H9 (cell line): ENCODE data around the gene SNRNP35. TPM values are rescaled to one million over a fixed set of nuclear protein-coding genes. Genes with fewer than 3 reads are reported as not detected.
"Not testable (repeated sequence)": the region's sequence is repeated elsewhere in the genome, so short reads cannot be mapped to it uniquely, and the experiment has no call there.

ENCODE experiments used
- DNase-seq: peaks from one replicate; pipeline ENCODE4 v3.0.0-alpha.2; 2017
- H2AFZ ChIP-seq: one replicate; pipeline ENCODE4 v1.6.1; 2013; ENCODE audit warnings: mild to moderate bottlenecking, low read length, control low read depth, moderate library complexity
- H2AK5ac ChIP-seq: 2 replicates; pipeline ENCODE4 v1.6.1; 2013; ENCODE audit warnings: low read length, control low read depth, mixed read lengths; ENCODE audit not compliant: insufficient read length
- H2BK120ac ChIP-seq: one replicate; pipeline ENCODE4 v1.6.1; 2013; ENCODE audit warnings: low read depth, mild to moderate bottlenecking, low read length, control low read depth, inconsistent platforms; ENCODE audit not compliant: poor library complexity, severe bottlenecking
- H2BK12ac ChIP-seq: 2 replicates; pipeline ENCODE4 v1.6.1; 2013; ENCODE audit warnings: low read length, control low read depth, mixed read lengths, low read depth; ENCODE audit not compliant: insufficient read length
- H2BK15ac ChIP-seq: 2 replicates; pipeline ENCODE4 v1.6.1; 2013; ENCODE audit warnings: low read depth, low read length, control low read depth
- H2BK20ac ChIP-seq: one replicate; pipeline ENCODE4 v1.6.1; 2013; ENCODE audit warnings: low read depth, mild to moderate bottlenecking, low read length, control low read depth, inconsistent platforms; ENCODE audit not compliant: poor library complexity, severe bottlenecking
- H2BK5ac ChIP-seq: 2 replicates; pipeline ENCODE4 v1.6.1; 2013; ENCODE audit warnings: low read length, control low read depth, mixed read lengths; ENCODE audit not compliant: insufficient read length
- H3K14ac ChIP-seq: 2 replicates; pipeline ENCODE4 v1.6.1; 2013; ENCODE audit warnings: low read length, control low read depth; ENCODE audit not compliant: insufficient read depth
- H3K18ac ChIP-seq: 2 replicates; pipeline ENCODE4 v1.6.1; 2013; ENCODE audit warnings: low read depth, mild to moderate bottlenecking, mixed read lengths, low read length, control low read depth; ENCODE audit not compliant: insufficient read length
- H3K23ac ChIP-seq: 2 replicates; pipeline ENCODE4 v1.6.1; 2013; ENCODE audit warnings: low read length, control low read depth, mixed read lengths, low read depth; ENCODE audit not compliant: insufficient read length
- H3K23me2 ChIP-seq: 2 replicates; pipeline ENCODE4 v1.6.1; 2013; ENCODE audit warnings: low read depth, mild to moderate bottlenecking, mixed read lengths, low read length, control low read depth; ENCODE audit not compliant: insufficient read length, poor library complexity, severe bottlenecking
- H3K27ac ChIP-seq: 2 replicates; pipeline ENCODE4 v1.5.1; 2013; ENCODE audit warnings: low read length, control low read depth, mixed read lengths, low read depth; ENCODE audit not compliant: insufficient read length
- H3K27me3 ChIP-seq: 2 replicates; pipeline ENCODE4 v1.6.1; 2013; ENCODE audit warnings: low read length, control low read depth, inconsistent platforms; ENCODE audit not compliant: insufficient read depth
- H3K4ac ChIP-seq: 2 replicates; pipeline ENCODE4 v1.6.1; 2013; ENCODE audit warnings: low read depth, mild to moderate bottlenecking, control low read depth, inconsistent platforms, low read length, moderate library complexity
- H3K4me1 ChIP-seq: 2 replicates; pipeline ENCODE4 v1.6.1; 2013; ENCODE audit warnings: low read length, control low read depth, inconsistent platforms; ENCODE audit not compliant: insufficient read depth
- H3K4me2 ChIP-seq: 2 replicates; pipeline ENCODE4 v1.6.1; 2013; ENCODE audit warnings: low read length, control low read depth, mixed read lengths; ENCODE audit not compliant: insufficient read length, insufficient read depth
- H3K56ac ChIP-seq: 2 replicates; pipeline ENCODE4 v1.6.1; 2013; ENCODE audit warnings: low read depth, mild to moderate bottlenecking, mixed read lengths, low read length, control low read depth; ENCODE audit not compliant: insufficient read length
- H3K79me1 ChIP-seq: 2 replicates; pipeline ENCODE4 v1.6.1; 2013; ENCODE audit warnings: low read depth, mild to moderate bottlenecking, moderate library complexity, low read length, control low read depth, inconsistent platforms; ENCODE audit not compliant: insufficient read depth, poor library complexity, severe bottlenecking
- H3K79me2 ChIP-seq: 2 replicates; pipeline ENCODE4 v1.6.1; 2013; ENCODE audit warnings: low read length, control low read depth, inconsistent platforms; ENCODE audit not compliant: insufficient read depth
- H3K9ac ChIP-seq: 2 replicates; pipeline ENCODE4 v1.6.1; 2013; ENCODE audit warnings: low read length, control low read depth, mixed read lengths; ENCODE audit not compliant: insufficient read length; ENCODE audit errors: extremely low read depth
- H3K9me3 ChIP-seq: one replicate; pipeline ENCODE4 v1.6.1; 2013; ENCODE audit warnings: low read depth, low read length, inconsistent platforms; ENCODE audit not compliant: control insufficient read depth
- H3T11ph ChIP-seq: one replicate; pipeline ENCODE4 v1.6.1; 2013; ENCODE audit warnings: mild to moderate bottlenecking, low read length, control low read depth, inconsistent platforms
- H4K20me1 ChIP-seq: one replicate; pipeline ENCODE4 v1.6.1; 2013; ENCODE audit not compliant: control insufficient read depth, insufficient read length, insufficient read depth
- H4K5ac ChIP-seq: 2 replicates; pipeline ENCODE4 v1.6.1; 2013; ENCODE audit warnings: low read depth, mild to moderate bottlenecking, mixed read lengths, low read length, control low read depth; ENCODE audit not compliant: insufficient read length
- H4K8ac ChIP-seq: replicated peaks from 2 replicates; pipeline ENCODE4 v1.6.1; 2013; ENCODE audit warnings: low read length, control low read depth, mixed read lengths, low read depth; ENCODE audit not compliant: insufficient read length
- H4K91ac ChIP-seq: 2 replicates; pipeline ENCODE4 v1.6.1; 2013; ENCODE audit warnings: low read depth, mild to moderate bottlenecking, moderate library complexity, mixed read lengths, low read length, control low read depth; ENCODE audit not compliant: insufficient read length
- H3K27ac Mint-ChIP-seq, 3 experiments: 2 replicates in 2 of 3; 3 replicates in 1 of 3; pipeline ENCODE4 v1.8.0; 2020 to 2021; ENCODE audit warnings: mixed read lengths in 3 of 3, mild to moderate bottlenecking in 1 of 3, moderate library complexity in 1 of 3
- H3K27me3 Mint-ChIP-seq: 2 replicates; pipeline ENCODE4 v1.8.0; 2021; ENCODE audit warnings: low read depth, mild to moderate bottlenecking, moderate library complexity, mixed read lengths
- H3K36me3 Mint-ChIP-seq, 3 experiments: 2 replicates in 2 of 3; 3 replicates in 1 of 3; pipeline ENCODE4 v1.8.0; 2020 to 2021; ENCODE audit warnings: low read depth in 3 of 3, mixed read lengths in 3 of 3; ENCODE audit not compliant: insufficient read depth in 1 of 3
- H3K4me1 Mint-ChIP-seq, 2 experiments: 2 replicates each; pipeline ENCODE4 v1.8.0; 2020; ENCODE audit warnings: mixed read lengths in 2 of 2
- H3K4me3 Mint-ChIP-seq, 2 experiments: 2 replicates in 1 of 2; 3 replicates in 1 of 2; pipeline ENCODE4 v1.8.0; 2020 to 2021; ENCODE audit warnings: mild to moderate bottlenecking in 2 of 2, mixed read lengths in 2 of 2, moderate library complexity in 1 of 2
- H3K9me3 Mint-ChIP-seq, 2 experiments: 2 replicates in 1 of 2; 3 replicates in 1 of 2; pipeline ENCODE4 v1.8.0; 2020; ENCODE audit warnings: mild to moderate bottlenecking in 2 of 2, mixed read lengths in 2 of 2, moderate library complexity in 1 of 2
- WGBS: extraction: QIAGEN DNeasy Blood & Tissue Kit; methylation state at CpG from one replicate; pipeline ENCODE4 v1.1.7; 2013; ENCODE audit warnings: missing lambda C conversion rate, low lambda C conversion rate, mixed read lengths; ENCODE audit not compliant: insufficient read length; ENCODE audit errors: extremely low coverage; 5-methylcytosine and 5-hydroxymethylcytosine counted together
- total RNA-seq: library from RNA; stranded (reverse); gene quantifications from 2 replicates; pipeline ENCODE4 v1.2.1, GENCODE V29; 2021

SNRNP35 gene
- total RNA-seq, 1 experiment from 2014 or later: 16.3 TPM

- H3K9me3 ChIP-seq, H3K23ac ChIP-seq, H4K8ac ChIP-seq, H2BK20ac ChIP-seq, H3K14ac ChIP-seq, H4K20me1 ChIP-seq, H3K56ac ChIP-seq, H4K5ac ChIP-seq, H3K4me1 Mint-ChIP-seq, H3K4me1 ChIP-seq, H2AFZ ChIP-seq, H3K27ac Mint-ChIP-seq, H3K18ac ChIP-seq, H2BK15ac ChIP-seq, H2BK5ac ChIP-seq, H3K4me3 Mint-ChIP-seq, H2BK12ac ChIP-seq, H4K91ac ChIP-seq, H3K27ac ChIP-seq, H3K4me2 ChIP-seq, H2AK5ac ChIP-seq, H2BK120ac ChIP-seq, H3K23me2 ChIP-seq, H3K9me3 Mint-ChIP-seq, H3K9ac ChIP-seq, DNase-seq, H3T11ph ChIP-seq, H3K27me3 ChIP-seq, H3K4ac ChIP-seq, H3K79me2 ChIP-seq, H3K79me1 ChIP-seq: not testable (repeated sequence)
- WGBS: no CpG with 5 or more reads among the region's 11 CpGs
- Mint-ChIP-seq H3K27me3 (peaks cover 23% of the 10 kb centered on the region), H3K36me3 (peaks cover 11 to 26% (median 17%) of the 10 kb centered on the region in 3 experiments; a peak in 6 of 7 replicates)
These were observed 48.5 kb upstream of the SNRNP35 start for GRCh38 chr12:123409284-123410040.
